Keratinocyte (primary cell): ENCODE data around the gene MET. TPM values are rescaled to one million over a fixed set of nuclear protein-coding genes. Genes with fewer than 3 reads are reported as not detected.
A peak's percentile ranks its signal among the peaks of the same experiment; 100 is the strongest.

Experiments
- DNase-seq: peaks from one replicate; pipeline ENCODE4 v3.0.0-alpha.2; 2011; ENCODE audit warnings: low read depth, missing footprints, low spot score
- FAIRE-seq: peaks from 2 replicates; lab custom pipeline; 2011; peaks lifted over from hg19 to GRCh38; lab: Jason Lieb, UNC
- H2AFZ ChIP-seq: 2 replicates; pipeline ENCODE4 v1.6.0; 2012; ENCODE audit warnings: low read length, control low read depth, inconsistent platforms; ENCODE audit not compliant: control insufficient read depth
- H3K27ac ChIP-seq: 2 replicates; pipeline ENCODE4 v1.5.1; 2011; ENCODE audit warnings: low read length; ENCODE audit not compliant: control insufficient read depth, insufficient read depth
- H3K27me3 ChIP-seq: 3 replicates; pipeline ENCODE4 v1.6.0; 2011; ENCODE audit warnings: low read length; ENCODE audit not compliant: control insufficient read depth, insufficient read depth; ENCODE audit errors: extremely low read depth
- H3K36me3 ChIP-seq, 2 experiments: 2 replicates in 1 of 2; 3 replicates in 1 of 2; pipeline ENCODE4 v1.5.1; 2011; ENCODE audit warnings: low read length in 2 of 2, mild to moderate bottlenecking in 1 of 2; ENCODE audit not compliant: control insufficient read depth in 2 of 2, insufficient read depth in 2 of 2; ENCODE audit errors: extremely low read depth in 1 of 2
- H3K4me1 ChIP-seq: 3 replicates; pipeline ENCODE4 v1.5.1; 2011; ENCODE audit warnings: low read length; ENCODE audit not compliant: control insufficient read depth, insufficient read depth; ENCODE audit errors: extremely low read depth
- H3K4me2 ChIP-seq: 3 replicates; pipeline ENCODE4 v1.6.0; 2011; ENCODE audit warnings: low read depth, low read length; ENCODE audit not compliant: control insufficient read depth, insufficient read depth; ENCODE audit errors: extremely low read depth
- H3K4me3 ChIP-seq, 3 experiments: fragments of 200-600 bp in 1 of 3; sonication (generic) in 1 of 3; 2 replicates in 2 of 3; 3 replicates in 1 of 3; pipeline ENCODE4 v1.5.1; 2011 to 2016; ENCODE audit warnings: low read length in 3 of 3, mild to moderate bottlenecking in 3 of 3, control low read depth in 2 of 3, inconsistent platforms in 1 of 3, low read depth in 1 of 3, mixed read lengths in 1 of 3, mixed run types in 1 of 3, moderate library complexity in 1 of 3; ENCODE audit not compliant: control insufficient read depth in 2 of 3, insufficient read depth in 2 of 3; ENCODE audit errors: extremely low read depth in 1 of 3
- H3K79me2 ChIP-seq: 2 replicates; pipeline ENCODE4 v1.6.0; 2012; ENCODE audit warnings: low read length; ENCODE audit not compliant: control insufficient read depth, insufficient read depth
- H3K9ac ChIP-seq: 3 replicates; pipeline ENCODE4 v1.6.0; 2011; ENCODE audit warnings: low read length; ENCODE audit not compliant: control insufficient read depth, insufficient read depth; ENCODE audit errors: extremely low read depth
- H3K9me1 ChIP-seq: 3 replicates; pipeline ENCODE4 v1.6.0; 2011; ENCODE audit warnings: low read length; ENCODE audit not compliant: control insufficient read depth, insufficient read depth; ENCODE audit errors: extremely low read depth
- H3K9me3 ChIP-seq: 2 replicates; pipeline ENCODE4 v1.5.1; 2012; ENCODE audit warnings: low read depth, low read length; ENCODE audit not compliant: control insufficient read depth
- H4K20me1 ChIP-seq: 3 replicates; pipeline ENCODE4 v1.6.0; 2011; ENCODE audit warnings: low read length; ENCODE audit not compliant: control insufficient read depth, insufficient read depth; ENCODE audit errors: extremely low read depth
- CTCF ChIP-seq, 3 experiments: IDR thresholded peaks in 1 of 3; conservative IDR thresholded peaks in 1 of 3; optimal IDR thresholded peaks in 1 of 3; 2 replicates in 2 of 3; 3 replicates in 1 of 3; pipeline versions ENCODE3 to v1.5.1; 2011; ENCODE audit warnings: low read length in 3 of 3, mild to moderate bottlenecking in 3 of 3, moderate library complexity in 2 of 3, control low read depth in 1 of 3, inconsistent platforms in 1 of 3; ENCODE audit not compliant: insufficient read depth in 2 of 3; ENCODE audit errors: extremely low read depth in 1 of 3
- EZH2 ChIP-seq: IDR thresholded peaks from one replicate; pipeline ENCODE4 v1.6.1; 2012; ENCODE audit warnings: inconsistent platforms, mild to moderate bottlenecking, low read length, moderate library complexity
- dilution Hi-C: fragments of 300-500 bp; cut with MboI; formaldehyde crosslinking; loops from one replicate; pipeline ENCODE4 v1.7.0; 2020; ENCODE audit warnings: low sequenced_read_pairs; ENCODE audit not compliant: extremely low pct_ligation_motif_present
- polyA plus RNA-seq, 5 experiments: library from polyadenylated mRNA; depleted of rRNA in 3 of 5; stranded (reverse) in 3 of 5; stranded (forward) in 1 of 5; unstranded in 1 of 5; fragments of >200 nt; gene quantifications; 1 replicate in 1 of 5; 2 replicates in 3 of 5; 3 replicates in 1 of 5; pipeline versions ENCODE4 v1.2.1 to v1.2.3, GENCODE V29; 2011 to 2012; ENCODE audit warnings: missing spikeins in 2 of 5, low read depth in 1 of 5, low replicate concordance in 1 of 5

Gene MET
- polyA plus RNA-seq, 1 donor (not counting 4 experiments of a cell fraction or from before 2014, with no cell fraction given) = 117 TPM

- peaks cover 3% of the 10 kb centered on the region for H3K27me3 ChIP-seq
- no peaks in the 10 kb centered on the region for H3K9me3 ChIP-seq
- no peak overlapping the region for H3K4me2 ChIP-seq
- dilution Hi-C loops = no loop called here
- H3K79me2 ChIP-seq = no peaks in the 10 kb centered on the region
- no peaks in the 10 kb centered on the region for H3K36me3 ChIP-seq
- DNase-seq = no peak
- H3K4me3 ChIP-seq = no peak overlapping the region
- TF ChIP-seq EZH2 = no peak
- H3K9ac ChIP-seq = no peak overlapping the region
- H4K20me1 ChIP-seq = no peaks in the 10 kb centered on the region
- no peaks in the 10 kb centered on the region for H3K9me1 ChIP-seq
- H2AFZ ChIP-seq = peak overlapping the region; percentile 12
- no peak overlapping the region for H3K27ac ChIP-seq
- no peak for FAIRE-seq
- no peaks in the 10 kb centered on the region for H3K4me1 ChIP-seq
Measured at GRCh38 chr7:116829493-116829892, 157.5 kb downstream of the MET start.

DNA sequence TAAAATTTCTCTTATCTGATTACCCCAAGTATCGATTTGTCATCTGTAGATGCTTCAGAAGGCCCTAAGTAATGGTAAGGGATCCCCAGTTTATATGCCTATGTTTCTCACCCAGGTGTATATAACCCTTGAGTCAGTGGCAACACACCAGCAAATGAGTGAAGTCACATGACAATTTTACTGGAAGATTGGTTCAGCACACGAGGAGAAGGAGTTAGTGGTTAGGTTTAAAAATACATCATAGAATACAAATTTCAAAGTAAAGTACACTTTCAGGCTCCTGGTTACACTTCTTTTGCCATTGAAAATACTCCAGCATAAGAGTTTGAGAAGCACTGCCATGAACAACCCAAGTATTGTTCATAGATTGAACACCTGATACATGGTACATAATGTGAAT lies 160.7 kb downstream of the MET start:
- Histone ChIP-seq H3K4me3 (no peak overlapping the region), H3K9ac (no peak overlapping the region), H3K9me1 (no peaks in the 10 kb centered on the region), H3K27ac (no peak overlapping the region), H3K36me3 (no peaks in the 10 kb centered on the region), H2AFZ (no peak overlapping the region), H4K20me1 (no peaks in the 10 kb centered on the region), H3K27me3 (no peaks in the 10 kb centered on the region), H3K9me3 (no peaks in the 10 kb centered on the region), H3K79me2 (no peaks in the 10 kb centered on the region), H3K4me2 (no peak overlapping the region), H3K4me1 (peaks cover 20% of the 10 kb centered on the region)
- no peak for DNase-seq
- no peak for FAIRE-seq
- dilution Hi-C loops = no loop called here
- no peak for TF ChIP-seq EZH2
- TF ChIP-seq CTCF (optimal IDR thresholded peaks at IDR 0.05 in 1 of 3, IDR thresholded peaks at IDR 0.05 in 1 of 3, conservative IDR thresholded peaks at IDR 0.05 in 1 of 3; ENCODE audit: extremely low read depth in 1 of 3, insufficient read depth in 2 of 3, low read length in 3 of 3) = no peak

- Histone ChIP-seq H3K4me2 (no peak overlapping the region), H3K79me2 (no peaks in the 10 kb centered on the region), H3K4me1 (peaks cover 20% of the 10 kb centered on the region), H3K27me3 (no peaks in the 10 kb centered on the region), H3K27ac (no peak overlapping the region), H4K20me1 (no peaks in the 10 kb centered on the region), H3K9ac (no peak overlapping the region), H3K36me3 (no peaks in the 10 kb centered on the region), H3K4me3 (no peak overlapping the region), H3K9me3 (no peaks in the 10 kb centered on the region), H3K9me1 (no peaks in the 10 kb centered on the region), H2AFZ (no peak overlapping the region)
- dilution Hi-C loops = no loop called here
- TF ChIP-seq EZH2 (no peak), CTCF (optimal IDR thresholded peaks at IDR 0.05 in 1 of 3, IDR thresholded peaks at IDR 0.05 in 1 of 3, conservative IDR thresholded peaks at IDR 0.05 in 1 of 3; ENCODE audit: extremely low read depth in 1 of 3, insufficient read depth in 2 of 3, low read length in 3 of 3) (no peak)
- DNase-seq (no peak), FAIRE-seq (no peak)
Measured at GRCh38 chr7:116834815-116835504, 163.0 kb downstream of the MET start.
